Measurements from ENCODE around the gene WLS.

The WLS gene

DNA sequence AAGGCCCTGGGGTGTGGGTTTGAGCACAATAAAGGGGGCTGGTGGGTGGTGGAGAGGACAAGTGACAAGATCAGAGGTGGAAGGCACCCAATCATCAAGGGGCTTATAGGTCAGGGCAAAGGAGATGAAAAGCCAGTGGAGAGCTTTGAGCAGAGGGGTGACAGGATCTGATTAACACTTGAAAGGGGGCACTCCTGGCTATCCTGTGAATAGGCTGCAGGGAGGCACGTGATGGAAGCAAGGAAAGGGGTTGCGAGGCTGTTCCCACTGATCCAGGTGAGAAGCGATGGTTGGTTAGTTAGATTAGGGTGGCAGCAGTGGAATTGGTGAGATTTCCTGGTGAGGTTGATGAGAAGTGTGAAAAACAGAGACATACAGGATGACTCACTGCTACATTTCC lies 80.6 kb downstream of the WLS start:
- Histone ChIP-seq H3K36me3 (replicated peaks; ENCODE audit: insufficient read depth, low read length) (no peaks in the 10 kb centered on the region), H3K4me1 (ENCODE audit: low read length) (no peaks in the 10 kb centered on the region), H2AFZ (ENCODE audit: low read length) (no peak overlapping the region), H3K79me2 (ENCODE audit: low read length) (no peaks in the 10 kb centered on the region), H3K9me3 (replicated peaks; ENCODE audit: insufficient read depth, low read length) (no peaks in the 10 kb centered on the region), H3K4me2 (ENCODE audit: low read depth, low read length) (no peak overlapping the region), H3K4me3 (ENCODE audit: low read length) (no peak overlapping the region), H4K20me1 (ENCODE audit: insufficient read depth, low read length) (no peaks in the 10 kb centered on the region), H3K9ac (ENCODE audit: low read length) (no peak overlapping the region), H3K27me3 (replicated peaks; ENCODE audit: insufficient read depth, low read length) (no peaks in the 10 kb centered on the region), H3K9me2 (replicated peaks; ENCODE audit: insufficient read depth, low read length) (no peaks in the 10 kb centered on the region), H3F3A (ENCODE audit: insufficient read depth, low read length) (no peaks in the 10 kb centered on the region), H3K27ac (ENCODE audit: low read length) (no peak overlapping the region)
- TF ChIP-seq EZH2 (optimal IDR thresholded peaks at IDR 0.05; ENCODE audit: low read depth, low read length) (no peak), EZH2phosphoT487 (IDR thresholded peaks at IDR 0.05; ENCODE audit: low read length) (no peak)
- TF ChIP-seq, protein P1, sequence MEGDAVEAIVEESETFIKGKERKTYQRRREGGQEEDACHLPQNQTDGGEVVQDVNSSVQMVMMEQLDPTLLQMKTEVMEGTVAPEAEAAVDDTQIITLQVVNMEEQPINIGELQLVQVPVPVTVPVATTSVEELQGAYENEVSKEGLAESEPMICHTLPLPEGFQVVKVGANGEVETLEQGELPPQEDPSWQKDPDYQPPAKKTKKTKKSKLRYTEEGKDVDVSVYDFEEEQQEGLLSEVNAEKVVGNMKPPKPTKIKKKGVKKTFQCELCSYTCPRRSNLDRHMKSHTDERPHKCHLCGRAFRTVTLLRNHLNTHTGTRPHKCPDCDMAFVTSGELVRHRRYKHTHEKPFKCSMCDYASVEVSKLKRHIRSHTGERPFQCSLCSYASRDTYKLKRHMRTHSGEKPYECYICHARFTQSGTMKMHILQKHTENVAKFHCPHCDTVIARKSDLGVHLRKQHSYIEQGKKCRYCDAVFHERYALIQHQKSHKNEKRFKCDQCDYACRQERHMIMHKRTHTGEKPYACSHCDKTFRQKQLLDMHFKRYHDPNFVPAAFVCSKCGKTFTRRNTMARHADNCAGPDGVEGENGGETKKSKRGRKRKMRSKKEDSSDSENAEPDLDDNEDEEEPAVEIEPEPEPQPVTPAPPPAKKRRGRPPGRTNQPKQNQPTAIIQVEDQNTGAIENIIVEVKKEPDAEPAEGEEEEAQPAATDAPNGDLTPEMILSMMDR (IDR thresholded peaks at IDR 0.05; ENCODE audit: low read length): no peak
- DNase-seq: no peak

DNA sequence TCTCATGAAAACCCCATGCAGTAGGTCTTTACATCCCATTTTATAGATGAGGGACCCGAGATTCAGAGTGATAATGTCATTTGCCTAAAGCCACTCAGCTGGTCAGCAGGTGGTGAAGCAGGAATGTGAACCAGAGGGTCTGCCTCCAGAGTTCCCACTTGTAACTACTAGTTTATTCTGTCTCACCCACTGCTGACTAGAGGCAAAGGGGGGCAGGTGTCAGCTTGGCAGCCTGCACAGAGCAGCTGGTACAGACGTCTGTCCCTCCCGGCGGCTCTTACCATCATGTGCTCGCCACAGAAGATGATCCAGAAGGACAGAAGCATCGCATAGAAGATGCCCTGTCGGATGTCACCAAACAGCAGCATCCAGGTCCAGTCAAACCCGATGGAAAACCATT lies 82.4 kb downstream of the WLS start:
- H3K4me3 ChIP-seq (ENCODE audit: low read length): no peak overlapping the region
- DNase-seq: no peak

DNA sequence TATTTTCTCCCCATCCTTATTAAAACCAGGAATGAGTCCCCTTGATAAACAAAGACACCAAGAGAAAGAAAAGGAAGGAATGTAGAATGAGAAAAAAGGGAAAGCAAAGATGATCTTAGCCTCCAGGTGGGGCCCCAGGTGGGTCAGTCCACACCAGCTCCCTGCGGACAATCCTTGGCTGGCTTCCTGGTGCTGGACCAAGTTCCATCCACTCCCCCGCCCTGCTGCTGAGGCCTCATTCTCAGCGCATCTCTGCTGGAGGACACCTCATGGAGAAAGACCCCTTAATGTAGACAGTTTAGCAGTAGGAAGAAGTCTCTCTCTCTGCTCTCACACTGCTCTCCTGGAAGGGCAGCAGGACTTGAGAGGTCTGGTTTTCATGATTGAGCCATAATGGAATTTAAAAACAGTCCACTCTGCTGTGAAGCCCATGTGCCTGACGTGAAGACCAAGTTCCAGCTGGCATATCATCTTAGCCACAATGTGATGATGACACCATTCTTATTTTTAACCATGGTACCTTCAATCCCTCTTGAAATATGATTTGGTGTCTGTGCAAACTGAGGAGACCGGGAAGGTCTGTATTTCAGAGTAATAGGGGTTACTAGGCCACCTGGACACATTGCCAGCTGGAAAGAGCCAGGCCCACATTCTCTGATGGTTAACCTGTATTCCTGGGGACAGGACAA lies 83.1 kb downstream of the WLS start:
- Histone ChIP-seq H3K4me1 (ENCODE audit: low read length) (no peaks in the 10 kb centered on the region), H3K27me3 (replicated peaks; ENCODE audit: insufficient read depth, low read length) (no peaks in the 10 kb centered on the region), H2AFZ (ENCODE audit: low read length) (no peak overlapping the region), H3F3A (ENCODE audit: insufficient read depth, low read length) (no peaks in the 10 kb centered on the region), H3K27ac (ENCODE audit: low read length) (no peak overlapping the region), H3K9me2 (replicated peaks; ENCODE audit: insufficient read depth, low read length) (no peaks in the 10 kb centered on the region), H3K9me3 (replicated peaks; ENCODE audit: insufficient read depth, low read length) (no peaks in the 10 kb centered on the region), H4K20me1 (ENCODE audit: insufficient read depth, low read length) (no peaks in the 10 kb centered on the region), H3K79me2 (ENCODE audit: low read length) (no peaks in the 10 kb centered on the region), H3K9ac (ENCODE audit: low read length) (no peak overlapping the region), H3K36me3 (replicated peaks; ENCODE audit: insufficient read depth, low read length) (no peaks in the 10 kb centered on the region), H3K4me3 (ENCODE audit: low read length) (no peak overlapping the region), H3K4me2 (ENCODE audit: low read depth, low read length) (no peak overlapping the region)
- TF ChIP-seq EZH2 (optimal IDR thresholded peaks at IDR 0.05; ENCODE audit: low read depth, low read length): no peak
- TF ChIP-seq EZH2phosphoT487 (IDR thresholded peaks at IDR 0.05; ENCODE audit: low read length): no peak
- TF ChIP-seq, protein P1 (IDR thresholded peaks at IDR 0.05; ENCODE audit: low read length): no peak
- no peak for DNase-seq

More for the DNA sequence above, 82.4 kb downstream of the WLS start:
- H3K9me2 ChIP-seq (replicated peaks; ENCODE audit: insufficient read depth, low read length): no peaks in the 10 kb centered on the region
- no peak overlapping the region for H3K27ac ChIP-seq (ENCODE audit: low read length)
- no peaks in the 10 kb centered on the region for H4K20me1 ChIP-seq (ENCODE audit: insufficient read depth, low read length)
- H3K79me2 ChIP-seq (ENCODE audit: low read length): no peaks in the 10 kb centered on the region
- no peaks in the 10 kb centered on the region for H3K36me3 ChIP-seq (replicated peaks; ENCODE audit: insufficient read depth, low read length)
- TF ChIP-seq, protein P1 (IDR thresholded peaks at IDR 0.05; ENCODE audit: low read length): no peak
- TF ChIP-seq EZH2phosphoT487 (IDR thresholded peaks at IDR 0.05; ENCODE audit: low read length) (no peak), EZH2 (optimal IDR thresholded peaks at IDR 0.05; ENCODE audit: low read depth, low read length) (no peak)
- H3K4me1 ChIP-seq (ENCODE audit: low read length): no peaks in the 10 kb centered on the region
- no peaks in the 10 kb centered on the region for H3K27me3 ChIP-seq (replicated peaks; ENCODE audit: insufficient read depth, low read length)
- H3K4me2 ChIP-seq (ENCODE audit: low read depth, low read length): no peak overlapping the region
- H3F3A ChIP-seq (ENCODE audit: insufficient read depth, low read length): no peaks in the 10 kb centered on the region
- no peak overlapping the region for H2AFZ ChIP-seq (ENCODE audit: low read length)
- H3K9ac ChIP-seq (ENCODE audit: low read length): no peak overlapping the region
- no peaks in the 10 kb centered on the region for H3K9me3 ChIP-seq (replicated peaks; ENCODE audit: insufficient read depth, low read length)
